Fibroblast of pulmonary artery (primary cell): Measurements from ENCODE around the gene FRMPD4.

Experiments used
- DNase-seq: peaks from one replicate; pipeline ENCODE4 v3.0.0-alpha.2; 2010; ENCODE audit warnings: low read depth
- H3K4me3 ChIP-seq: replicated peaks from 2 replicates; pipeline ENCODE4 v1.5.1; 2011; ENCODE audit warnings: low read depth, mild to moderate bottlenecking, control low read depth, low read length, moderate library complexity
- CTCF ChIP-seq: IDR thresholded peaks from 2 replicates; pipeline ENCODE4 v1.5.1; 2011; ENCODE audit warnings: mild to moderate bottlenecking, control low read depth, low read length, inconsistent platforms; ENCODE audit errors: missing control alignments

Gene FRMPD4

GRCh38 chrX:12349201-12349600 lies 210.9 kb downstream of the FRMPD4 start:
- H3K4me3 ChIP-seq: no peak overlapping the region
- TF ChIP-seq CTCF: no peak
- no peak for DNase-seq

- no peak overlapping the region for H3K4me3 ChIP-seq
Measured at GRCh38 chrX:12352922-12353321, 214.6 kb downstream of the FRMPD4 start.

GRCh38 chrX:12360383-12360782 lies 222.1 kb downstream of the FRMPD4 start:
- DNase-seq: peak; percentile 70
- no peak for TF ChIP-seq CTCF
- H3K4me3 ChIP-seq: no peak overlapping the region

More at GRCh38 chrX:12352922-12353321, 214.6 kb downstream of the FRMPD4 start:
- no peak for TF ChIP-seq CTCF
- DNase-seq: no peak

- DNase-seq: peak; percentile 56
- no peak for TF ChIP-seq CTCF
- no peak overlapping the region for H3K4me3 ChIP-seq
Measured at GRCh38 chrX:12360986-12361598, 222.8 kb downstream of the FRMPD4 start.

GRCh38 chrX:12363216-12363615 lies 224.9 kb downstream of the FRMPD4 start:
- H3K4me3 ChIP-seq: no peak overlapping the region
- TF ChIP-seq CTCF: no peak
- no peak for DNase-seq

GRCh38 chrX:12366440-12366839 lies 228.2 kb downstream of the FRMPD4 start:
- TF ChIP-seq CTCF: no peak
- H3K4me3 ChIP-seq: no peak overlapping the region
- DNase-seq: no peak

- no peak overlapping the region for H3K4me3 ChIP-seq
- DNase-seq: no peak
- TF ChIP-seq CTCF: no peak
Measured at GRCh38 chrX:12367254-12367653, 229.0 kb downstream of the FRMPD4 start.
